Spleen (tissue), 7 donors: Measurements from ENCODE around the gene LCN6.

Experiments used
- POLR2A ChIP-seq, 3 donors: fragments of 450-650 bp; IDR thresholded peaks; one replicate each; pipeline ENCODE4 v1.5.1; 2017; ENCODE audit warnings: antibody characterized with exemption in 3 of 3, mild to moderate bottlenecking in 1 of 3
- POLR2AphosphoS5 ChIP-seq, 3 donors: sonication (generic); formaldehyde crosslinking; IDR thresholded peaks; one replicate each; pipeline ENCODE4 v1.5.1; 2017; ENCODE audit warnings: antibody characterized with exemption in 3 of 3
- TF ChIP-seq, protein P1 (sequence below), 11 experiments: fragments of 200-600 bp in 7 of 11; fragments of 450-650 bp in 4 of 11; sonication (generic) in 4 of 11; IDR thresholded peaks in 8 of 11; conservative IDR thresholded peaks in 3 of 11; 1 replicate in 7 of 11; 2 replicates in 4 of 11; pipeline versions ENCODE4 v1.4.0 to v1.8.0; 2016 to 2021; ENCODE audit warnings: antibody characterized with exemption in 11 of 11, inconsistent platforms in 4 of 11, mild to moderate bottlenecking in 1 of 11
- donor health status: DM: no; HTN: no; CAD: no; lungs with moderate emphysema.
- donor health status: DM: no; HTN: no; CAD: no.
- donor health status: DM: no; HTN: no; CAD: no.

- TF ChIP-seq POLR2AphosphoS5 (IDR thresholded peaks at IDR 0.05) (no peak), POLR2A (IDR thresholded peaks at IDR 0.05) (no peak)
- TF ChIP-seq, protein P1, sequence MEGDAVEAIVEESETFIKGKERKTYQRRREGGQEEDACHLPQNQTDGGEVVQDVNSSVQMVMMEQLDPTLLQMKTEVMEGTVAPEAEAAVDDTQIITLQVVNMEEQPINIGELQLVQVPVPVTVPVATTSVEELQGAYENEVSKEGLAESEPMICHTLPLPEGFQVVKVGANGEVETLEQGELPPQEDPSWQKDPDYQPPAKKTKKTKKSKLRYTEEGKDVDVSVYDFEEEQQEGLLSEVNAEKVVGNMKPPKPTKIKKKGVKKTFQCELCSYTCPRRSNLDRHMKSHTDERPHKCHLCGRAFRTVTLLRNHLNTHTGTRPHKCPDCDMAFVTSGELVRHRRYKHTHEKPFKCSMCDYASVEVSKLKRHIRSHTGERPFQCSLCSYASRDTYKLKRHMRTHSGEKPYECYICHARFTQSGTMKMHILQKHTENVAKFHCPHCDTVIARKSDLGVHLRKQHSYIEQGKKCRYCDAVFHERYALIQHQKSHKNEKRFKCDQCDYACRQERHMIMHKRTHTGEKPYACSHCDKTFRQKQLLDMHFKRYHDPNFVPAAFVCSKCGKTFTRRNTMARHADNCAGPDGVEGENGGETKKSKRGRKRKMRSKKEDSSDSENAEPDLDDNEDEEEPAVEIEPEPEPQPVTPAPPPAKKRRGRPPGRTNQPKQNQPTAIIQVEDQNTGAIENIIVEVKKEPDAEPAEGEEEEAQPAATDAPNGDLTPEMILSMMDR (IDR thresholded peaks at IDR 0.05 in 8 of 11, conservative IDR thresholded peaks at IDR 0.05 in 3 of 11): no peak
Measured at GRCh38 chr9:136707849-136708517, 40.3 kb downstream of the LCN6 start.
